MM.1S (cell line): Measurements from ENCODE around the gene WWTR1.

Source experiments
- DNase-seq: peaks from one replicate; pipeline ENCODE4 v3.0.0-alpha.2; 2015
- H2AFZ ChIP-seq: fragments of 300-600 bp; sonication (generic); 2 replicates; pipeline ENCODE4 v1.6.0; 2016; ENCODE audit warnings: antibody characterized with exemption, low read length
- H3F3A ChIP-seq: fragments of 300-600 bp; sonication (generic); 2 replicates; pipeline ENCODE4 v1.6.1; 2016; ENCODE audit warnings: mild to moderate bottlenecking, antibody characterized with exemption, low read length, moderate library complexity, mixed read lengths; ENCODE audit not compliant: insufficient read depth
- H3K27ac ChIP-seq: fragments of 300-600 bp; sonication (generic); 2 replicates; pipeline ENCODE4 v1.5.1; 2016; ENCODE audit warnings: mild to moderate bottlenecking, low read length
- H3K27me3 ChIP-seq: fragments of 300-600 bp; sonication (generic); replicated peaks from 2 replicates; pipeline ENCODE4 v1.6.0; 2016; ENCODE audit warnings: low read length; ENCODE audit not compliant: insufficient read depth
- H3K36me3 ChIP-seq: fragments of 300-600 bp; sonication (generic); replicated peaks from 2 replicates; pipeline ENCODE4 v1.6.1; 2016; ENCODE audit warnings: mild to moderate bottlenecking, low read length, mixed read lengths; ENCODE audit not compliant: insufficient read depth
- H3K4me1 ChIP-seq: fragments of 300-600 bp; sonication (generic); 2 replicates; pipeline ENCODE4 v1.6.1; 2016; ENCODE audit warnings: low read length, mixed read lengths
- H3K4me2 ChIP-seq: fragments of 300-600 bp; sonication (generic); 2 replicates; pipeline ENCODE4 v1.6.0; 2016; ENCODE audit warnings: low read depth, low read length
- H3K4me3 ChIP-seq: fragments of 300-600 bp; sonication (generic); 2 replicates; pipeline ENCODE4 v1.5.1; 2016; ENCODE audit warnings: low read length, mixed read lengths
- H3K79me2 ChIP-seq: fragments of 300-600 bp; sonication (generic); 2 replicates; pipeline ENCODE4 v1.6.1; 2016; ENCODE audit warnings: mixed run types, low read length, mixed read lengths
- H3K9ac ChIP-seq: fragments of 300-600 bp; sonication (generic); 2 replicates; pipeline ENCODE4 v1.6.1; 2016; ENCODE audit warnings: low read length, mixed read lengths
- H3K9me2 ChIP-seq: fragments of 300-600 bp; sonication (generic); replicated peaks from 2 replicates; pipeline ENCODE4 v1.6.1; 2016; ENCODE audit warnings: mild to moderate bottlenecking, low read length, mixed read lengths; ENCODE audit not compliant: insufficient read depth
- H3K9me3 ChIP-seq: fragments of 300-600 bp; sonication (generic); replicated peaks from 2 replicates; pipeline ENCODE4 v1.6.1; 2016; ENCODE audit warnings: mild to moderate bottlenecking, low read length, mixed read lengths; ENCODE audit not compliant: insufficient read depth
- H4K20me1 ChIP-seq: fragments of 300-600 bp; sonication (generic); 2 replicates; pipeline ENCODE4 v1.6.1; 2016; ENCODE audit warnings: mild to moderate bottlenecking, low read length, moderate library complexity, mixed read lengths; ENCODE audit not compliant: insufficient read depth
- CTCF ChIP-seq: fragments of 300-600 bp; sonication (generic); IDR thresholded peaks from 2 replicates; pipeline ENCODE4 v1.5.1; 2016; ENCODE audit warnings: antibody characterized with exemption, low read length, mixed read lengths
- EZH2 ChIP-seq: fragments of 300-600 bp; sonication (generic); optimal IDR thresholded peaks from 2 replicates; pipeline ENCODE3; 2017; ENCODE audit warnings: low read depth, mild to moderate bottlenecking, antibody characterized with exemption, low read length, mixed read lengths
- EZH2phosphoT487 ChIP-seq: fragments of 300-600 bp; sonication (generic); IDR thresholded peaks from 2 replicates; pipeline ENCODE4 v1.6.1; 2018; ENCODE audit warnings: antibody characterized with exemption, low read length

WWTR1 gene

GRCh38 chr3:149638228-149639092 is 19.4 kb downstream of the WWTR1 start:
- no peaks in the 10 kb centered on the region for H3F3A ChIP-seq
- no peak overlapping the region for H3K4me2 ChIP-seq
- H3K27me3 ChIP-seq = no peaks in the 10 kb centered on the region
- H3K79me2 ChIP-seq = no peaks in the 10 kb centered on the region
- H2AFZ ChIP-seq = no peak overlapping the region
- TF ChIP-seq EZH2 (no peak), EZH2phosphoT487 (no peak), CTCF (no peak)
- no peak for DNase-seq
- H3K9me2 ChIP-seq = no peaks in the 10 kb centered on the region
- H3K36me3 ChIP-seq = no peaks in the 10 kb centered on the region
- H3K9ac ChIP-seq = no peak overlapping the region
- H3K4me3 ChIP-seq = no peak overlapping the region
- no peak overlapping the region for H3K27ac ChIP-seq
- no peaks in the 10 kb centered on the region for H4K20me1 ChIP-seq
- H3K9me3 ChIP-seq = no peaks in the 10 kb centered on the region
- no peaks in the 10 kb centered on the region for H3K4me1 ChIP-seq

DNA sequence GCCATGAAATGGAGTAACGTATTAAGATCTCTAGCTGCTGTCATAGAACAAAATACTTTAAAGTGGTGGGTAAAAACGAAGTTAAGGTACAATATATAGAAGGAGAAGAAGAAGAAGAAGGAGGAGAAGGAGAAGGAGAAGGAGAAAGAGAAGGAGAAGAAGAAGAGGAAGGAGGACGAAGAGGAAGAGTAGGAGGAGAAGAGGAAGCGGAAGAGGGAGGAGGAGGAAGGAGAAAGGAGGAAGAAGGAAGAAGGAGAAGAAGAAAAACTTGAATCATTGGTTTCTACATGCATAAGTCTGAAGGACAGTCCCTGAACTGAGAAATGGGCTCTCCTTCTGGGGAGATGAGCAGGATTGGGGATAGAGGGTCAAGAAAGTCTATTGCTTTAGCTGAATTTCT is 22.4 kb downstream of the WWTR1 start:
- Histone ChIP-seq H3K9me2 (no peaks in the 10 kb centered on the region), H3K4me3 (no peak overlapping the region), H3F3A (no peaks in the 10 kb centered on the region), H3K4me1 (no peaks in the 10 kb centered on the region), H3K9me3 (no peaks in the 10 kb centered on the region), H3K79me2 (no peaks in the 10 kb centered on the region), H2AFZ (no peak overlapping the region), H3K4me2 (no peak overlapping the region), H4K20me1 (no peaks in the 10 kb centered on the region), H3K36me3 (no peaks in the 10 kb centered on the region), H3K27me3 (no peaks in the 10 kb centered on the region), H3K9ac (no peak overlapping the region), H3K27ac (no peak overlapping the region)
- TF ChIP-seq CTCF = no peak
- no peak for TF ChIP-seq EZH2phosphoT487
- no peak for TF ChIP-seq EZH2
- DNase-seq = no peak

DNA sequence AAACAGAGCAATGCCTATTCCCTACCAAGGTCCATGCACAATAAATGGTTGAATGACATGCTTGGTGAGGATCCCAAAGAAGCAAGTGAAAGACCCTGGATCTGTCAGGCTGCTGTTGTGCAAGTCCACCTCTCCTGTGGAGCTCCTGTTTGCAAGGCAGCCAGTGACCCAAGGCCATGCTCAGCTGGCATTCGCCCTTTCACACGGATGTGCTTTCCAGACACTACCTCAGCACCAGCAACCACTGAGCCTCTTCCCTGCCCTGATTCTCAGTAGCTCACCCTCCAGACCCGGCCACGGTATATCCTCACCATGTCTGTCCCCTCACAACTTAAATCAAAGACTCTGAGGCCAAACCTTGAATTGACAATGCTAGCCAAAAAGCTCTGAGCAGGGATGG is 23.3 kb downstream of the WWTR1 start:
- no peaks in the 10 kb centered on the region for H3F3A ChIP-seq
- TF ChIP-seq EZH2phosphoT487 (no peak), EZH2 (no peak), CTCF (no peak)
- H3K9me3 ChIP-seq = no peaks in the 10 kb centered on the region
- H3K4me2 ChIP-seq = no peak overlapping the region
- no peak overlapping the region for H3K27ac ChIP-seq
- H3K4me1 ChIP-seq = no peaks in the 10 kb centered on the region
- H4K20me1 ChIP-seq = no peaks in the 10 kb centered on the region
- no peaks in the 10 kb centered on the region for H3K36me3 ChIP-seq
- no peak overlapping the region for H2AFZ ChIP-seq
- no peak overlapping the region for H3K4me3 ChIP-seq
- H3K79me2 ChIP-seq = no peaks in the 10 kb centered on the region
- H3K27me3 ChIP-seq = no peaks in the 10 kb centered on the region
- H3K9ac ChIP-seq = no peak overlapping the region
- no peak for DNase-seq
- H3K9me2 ChIP-seq = no peaks in the 10 kb centered on the region
